HL-60 (cell line): Measurements from ENCODE around the gene ADCY1.

ENCODE experiments used
- POLR2AphosphoS5 ChIP-seq: IDR thresholded peaks from 2 replicates; pipeline ENCODE4 v1.6.1; 2012; ENCODE audit warnings: low read depth
- SPI1 ChIP-seq: IDR thresholded peaks from 2 replicates; pipeline ENCODE4 v1.6.1; 2012; ENCODE audit warnings: low read depth, mild to moderate bottlenecking, borderline replicate concordance
- TF ChIP-seq, protein P1 (sequence below): IDR thresholded peaks from one replicate; pipeline ENCODE4 v1.5.1; 2011; ENCODE audit warnings: low read length, control low read depth, inconsistent platforms; ENCODE audit not compliant: insufficient read depth
- TF ChIP-seq, protein P2 (sequence below): IDR thresholded peaks from 2 replicates; pipeline ENCODE4 v1.6.1; 2012; ENCODE audit warnings: low read depth; ENCODE audit not compliant: insufficient replicate concordance

DNA sequence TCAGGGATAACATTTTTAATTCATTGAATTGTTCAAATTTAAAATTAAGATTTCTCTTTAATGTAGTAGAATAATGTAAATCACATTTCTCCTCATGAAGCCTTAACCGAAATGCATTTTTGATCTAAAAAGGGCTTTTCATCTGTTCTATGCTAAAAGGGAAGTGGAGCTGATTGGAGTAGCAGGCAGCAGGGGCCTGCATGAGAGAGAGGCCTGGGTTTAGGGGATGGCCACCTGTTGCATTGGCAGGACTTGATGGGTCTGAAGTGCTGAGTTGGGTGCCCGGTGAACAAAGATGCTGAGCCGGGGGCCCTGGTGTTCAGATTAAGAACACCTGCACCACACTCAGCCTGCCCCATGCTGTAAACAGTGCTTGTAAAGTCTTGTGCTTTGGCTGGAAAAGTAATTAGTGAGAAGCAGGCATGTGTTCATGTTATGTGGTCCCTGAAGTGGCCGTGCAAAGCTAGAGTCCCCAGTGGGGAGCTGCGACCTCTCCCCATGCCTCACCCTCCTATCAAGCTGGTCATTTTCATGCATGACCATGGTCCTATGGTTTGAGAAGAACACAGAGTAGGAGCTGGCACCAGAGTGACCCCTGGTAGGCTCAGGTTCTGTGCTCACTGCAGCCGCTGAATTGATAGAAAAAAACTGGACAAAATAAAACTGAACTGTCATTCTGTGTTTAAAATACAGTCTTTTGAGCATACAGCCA lies 124.3 kb downstream of the ADCY1 start:
- TF ChIP-seq, protein P1, sequence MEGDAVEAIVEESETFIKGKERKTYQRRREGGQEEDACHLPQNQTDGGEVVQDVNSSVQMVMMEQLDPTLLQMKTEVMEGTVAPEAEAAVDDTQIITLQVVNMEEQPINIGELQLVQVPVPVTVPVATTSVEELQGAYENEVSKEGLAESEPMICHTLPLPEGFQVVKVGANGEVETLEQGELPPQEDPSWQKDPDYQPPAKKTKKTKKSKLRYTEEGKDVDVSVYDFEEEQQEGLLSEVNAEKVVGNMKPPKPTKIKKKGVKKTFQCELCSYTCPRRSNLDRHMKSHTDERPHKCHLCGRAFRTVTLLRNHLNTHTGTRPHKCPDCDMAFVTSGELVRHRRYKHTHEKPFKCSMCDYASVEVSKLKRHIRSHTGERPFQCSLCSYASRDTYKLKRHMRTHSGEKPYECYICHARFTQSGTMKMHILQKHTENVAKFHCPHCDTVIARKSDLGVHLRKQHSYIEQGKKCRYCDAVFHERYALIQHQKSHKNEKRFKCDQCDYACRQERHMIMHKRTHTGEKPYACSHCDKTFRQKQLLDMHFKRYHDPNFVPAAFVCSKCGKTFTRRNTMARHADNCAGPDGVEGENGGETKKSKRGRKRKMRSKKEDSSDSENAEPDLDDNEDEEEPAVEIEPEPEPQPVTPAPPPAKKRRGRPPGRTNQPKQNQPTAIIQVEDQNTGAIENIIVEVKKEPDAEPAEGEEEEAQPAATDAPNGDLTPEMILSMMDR: no peak
- TF ChIP-seq SPI1 (peak; percentile 35; the same call in 1 of the 2 replicates), POLR2AphosphoS5 (no peak)
- TF ChIP-seq, protein P2, sequence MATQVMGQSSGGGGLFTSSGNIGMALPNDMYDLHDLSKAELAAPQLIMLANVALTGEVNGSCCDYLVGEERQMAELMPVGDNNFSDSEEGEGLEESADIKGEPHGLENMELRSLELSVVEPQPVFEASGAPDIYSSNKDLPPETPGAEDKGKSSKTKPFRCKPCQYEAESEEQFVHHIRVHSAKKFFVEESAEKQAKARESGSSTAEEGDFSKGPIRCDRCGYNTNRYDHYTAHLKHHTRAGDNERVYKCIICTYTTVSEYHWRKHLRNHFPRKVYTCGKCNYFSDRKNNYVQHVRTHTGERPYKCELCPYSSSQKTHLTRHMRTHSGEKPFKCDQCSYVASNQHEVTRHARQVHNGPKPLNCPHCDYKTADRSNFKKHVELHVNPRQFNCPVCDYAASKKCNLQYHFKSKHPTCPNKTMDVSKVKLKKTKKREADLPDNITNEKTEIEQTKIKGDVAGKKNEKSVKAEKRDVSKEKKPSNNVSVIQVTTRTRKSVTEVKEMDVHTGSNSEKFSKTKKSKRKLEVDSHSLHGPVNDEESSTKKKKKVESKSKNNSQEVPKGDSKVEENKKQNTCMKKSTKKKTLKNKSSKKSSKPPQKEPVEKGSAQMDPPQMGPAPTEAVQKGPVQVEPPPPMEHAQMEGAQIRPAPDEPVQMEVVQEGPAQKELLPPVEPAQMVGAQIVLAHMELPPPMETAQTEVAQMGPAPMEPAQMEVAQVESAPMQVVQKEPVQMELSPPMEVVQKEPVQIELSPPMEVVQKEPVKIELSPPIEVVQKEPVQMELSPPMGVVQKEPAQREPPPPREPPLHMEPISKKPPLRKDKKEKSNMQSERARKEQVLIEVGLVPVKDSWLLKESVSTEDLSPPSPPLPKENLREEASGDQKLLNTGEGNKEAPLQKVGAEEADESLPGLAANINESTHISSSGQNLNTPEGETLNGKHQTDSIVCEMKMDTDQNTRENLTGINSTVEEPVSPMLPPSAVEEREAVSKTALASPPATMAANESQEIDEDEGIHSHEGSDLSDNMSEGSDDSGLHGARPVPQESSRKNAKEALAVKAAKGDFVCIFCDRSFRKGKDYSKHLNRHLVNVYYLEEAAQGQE: no peak
